Activated CD4-positive, alpha-beta T cell treated with anti-CD3 and anti-CD28 coated beads, Interleukin-2, amount 50 U/mL, for 16 hours (primary cell): Measurements from ENCODE around the gene ST3GAL2.
A peak's percentile ranks its signal among the peaks of the same experiment; 100 is the strongest.

Experiments
- DNase-seq: peaks from one replicate; pipeline ENCODE4 v3.0.0-alpha.2; 2020

ST3GAL2 gene

DNA sequence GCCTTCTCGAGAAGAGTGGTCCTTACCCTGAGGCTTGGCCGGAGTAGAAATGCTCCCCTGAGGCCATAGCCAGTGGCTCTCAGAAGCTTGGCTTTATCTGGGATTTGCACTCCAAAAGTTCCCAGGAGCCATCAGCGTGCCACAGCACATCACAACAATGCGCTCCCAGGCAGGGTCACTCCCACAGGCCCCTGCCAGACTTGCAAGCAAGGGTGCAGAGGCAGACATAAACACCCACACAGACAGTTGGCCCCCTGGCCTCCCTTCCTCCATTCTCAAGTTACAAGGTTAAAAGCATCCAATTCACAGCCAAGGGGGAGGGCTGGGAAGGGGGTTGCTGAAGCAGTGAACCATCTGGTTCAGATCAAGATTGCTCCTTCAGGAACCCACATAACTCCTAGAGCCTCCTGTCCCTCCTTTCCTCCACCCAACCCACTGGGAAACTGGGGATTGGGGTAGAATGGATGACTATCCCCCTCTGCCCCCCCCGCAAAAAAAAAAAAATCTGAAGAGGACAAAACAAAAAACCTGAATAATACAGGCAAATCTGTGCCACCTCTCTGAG, 1.8 kb downstream of the ST3GAL2 start:
- DNase-seq, result no peak

DNA sequence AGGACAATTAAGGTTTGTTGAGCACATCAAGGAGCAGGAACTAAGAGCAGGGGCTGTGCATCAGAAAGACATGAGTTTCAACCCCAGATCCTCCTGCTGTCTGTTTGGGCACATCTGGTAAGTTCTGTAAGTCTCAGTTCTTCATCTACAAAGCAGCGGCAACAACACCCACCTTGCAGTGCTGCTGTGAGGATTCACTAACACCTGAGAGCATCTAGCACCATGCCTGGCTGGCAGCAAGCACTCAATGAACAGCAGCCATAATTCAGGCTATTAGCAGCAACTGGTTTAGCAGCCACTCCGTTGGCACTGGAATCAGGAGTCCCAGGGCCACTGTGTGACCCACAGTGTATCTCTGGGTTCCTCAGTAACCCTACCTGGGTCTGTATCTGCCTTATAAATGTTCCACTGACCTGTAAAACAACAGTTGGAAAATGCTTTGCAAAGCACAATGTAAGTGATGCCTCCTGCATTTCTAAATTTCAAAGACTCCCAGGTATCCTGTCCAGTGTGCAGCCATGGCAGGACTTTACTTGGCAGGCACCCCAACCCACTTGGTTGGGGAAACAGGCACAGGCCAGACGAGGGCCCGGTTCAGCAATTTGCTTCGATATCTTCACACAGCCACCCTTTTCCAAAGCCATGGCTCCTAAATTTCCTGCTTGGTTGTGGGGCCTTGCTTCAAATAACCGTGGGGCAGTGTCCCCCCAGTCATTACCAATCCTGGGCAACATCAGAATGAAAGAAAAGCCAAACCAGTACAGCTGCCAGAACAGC, 4.2 kb downstream of the ST3GAL2 start:
- no peak for DNase-seq

DNA sequence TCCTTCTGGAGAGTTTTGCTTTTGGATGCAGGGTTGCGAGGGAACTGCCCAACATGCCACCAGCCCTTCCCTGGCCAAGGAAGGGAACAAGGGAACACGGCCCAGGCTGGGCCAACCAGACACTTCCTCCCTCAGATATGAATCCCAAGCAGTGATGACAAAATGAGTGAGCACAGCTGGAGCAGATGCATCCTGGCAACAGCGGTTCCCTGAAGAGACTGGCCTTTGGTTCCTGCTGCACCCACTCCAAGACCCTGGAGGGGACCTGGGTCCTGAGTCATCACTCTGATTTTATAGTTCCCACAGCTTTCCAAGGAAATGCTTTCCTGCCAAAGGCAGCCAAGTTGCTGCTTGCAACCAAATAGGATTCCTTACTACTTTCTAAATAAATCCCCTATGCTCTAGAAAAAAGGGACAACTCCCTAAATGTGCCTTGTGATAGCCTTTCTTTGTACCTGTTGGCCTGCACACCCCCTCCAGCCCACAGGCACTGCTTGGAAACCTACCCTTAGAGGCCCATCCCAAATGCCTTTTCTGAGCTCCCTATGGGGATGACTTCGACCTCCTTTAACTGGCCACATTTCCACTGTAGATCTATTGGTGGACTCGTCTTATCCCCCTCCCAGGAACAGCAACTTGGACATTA, 5.3 kb downstream of the ST3GAL2 start:
- DNase-seq, result no peak

DNA sequence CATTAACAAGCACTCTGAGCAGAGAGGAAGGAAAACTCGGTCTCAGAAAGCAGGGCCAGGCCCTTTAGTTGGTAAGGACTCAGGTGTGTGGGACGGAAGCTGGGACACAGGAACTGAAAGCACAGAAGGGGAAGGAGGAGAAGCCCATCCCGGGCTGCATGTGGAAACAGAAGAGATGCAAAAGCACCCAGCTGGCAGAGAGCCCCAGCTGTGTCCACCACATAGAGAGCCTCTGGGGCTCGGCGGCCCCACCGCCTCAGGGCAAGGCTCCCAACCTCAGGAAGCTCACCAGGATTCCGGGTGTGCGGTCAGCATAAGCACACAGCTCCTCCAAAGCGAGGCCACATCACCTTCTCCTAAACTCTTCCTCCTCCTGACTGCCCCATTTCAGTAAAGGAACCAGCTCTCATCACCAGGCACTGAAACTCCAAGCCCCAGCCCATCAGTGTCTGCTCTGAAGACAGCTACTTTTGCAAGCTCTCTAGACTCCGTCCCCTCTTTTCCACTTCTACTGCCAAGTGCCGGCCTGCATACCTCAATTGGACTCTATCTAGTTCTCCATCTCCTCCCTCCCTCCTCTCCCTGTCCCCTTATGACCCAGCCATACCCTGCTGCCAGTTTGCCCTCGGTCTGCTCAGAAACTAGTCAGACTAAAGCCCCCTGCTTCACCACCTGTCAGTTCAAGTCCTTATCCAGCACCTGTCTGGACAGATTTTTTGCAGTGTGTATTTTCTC, 6.0 kb downstream of the ST3GAL2 start:
- DNase-seq, result no peak

DNA sequence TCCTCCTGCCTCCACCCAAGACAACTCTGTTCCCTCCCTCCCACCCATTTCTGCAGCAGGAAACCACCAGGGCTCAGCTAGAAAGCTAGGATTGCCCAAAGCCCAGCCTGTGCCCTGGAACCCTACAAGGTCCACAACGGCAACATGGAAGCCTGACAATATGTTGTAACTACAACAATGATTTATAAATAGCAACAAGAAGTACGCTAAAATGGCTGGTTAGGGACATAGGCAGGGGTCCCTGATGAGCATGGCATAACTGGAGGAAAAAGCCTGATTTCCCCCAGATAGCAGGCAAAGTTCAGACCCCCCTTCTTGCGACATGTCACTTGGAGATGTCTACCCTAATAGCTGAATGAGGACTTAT, 6.6 kb downstream of the ST3GAL2 start:
- no peak for DNase-seq

- peak; percentile 47 for DNase-seq
These were observed 8.0 kb downstream of the ST3GAL2 start for GRCh38 chr16:70430667-70431536.

DNA sequence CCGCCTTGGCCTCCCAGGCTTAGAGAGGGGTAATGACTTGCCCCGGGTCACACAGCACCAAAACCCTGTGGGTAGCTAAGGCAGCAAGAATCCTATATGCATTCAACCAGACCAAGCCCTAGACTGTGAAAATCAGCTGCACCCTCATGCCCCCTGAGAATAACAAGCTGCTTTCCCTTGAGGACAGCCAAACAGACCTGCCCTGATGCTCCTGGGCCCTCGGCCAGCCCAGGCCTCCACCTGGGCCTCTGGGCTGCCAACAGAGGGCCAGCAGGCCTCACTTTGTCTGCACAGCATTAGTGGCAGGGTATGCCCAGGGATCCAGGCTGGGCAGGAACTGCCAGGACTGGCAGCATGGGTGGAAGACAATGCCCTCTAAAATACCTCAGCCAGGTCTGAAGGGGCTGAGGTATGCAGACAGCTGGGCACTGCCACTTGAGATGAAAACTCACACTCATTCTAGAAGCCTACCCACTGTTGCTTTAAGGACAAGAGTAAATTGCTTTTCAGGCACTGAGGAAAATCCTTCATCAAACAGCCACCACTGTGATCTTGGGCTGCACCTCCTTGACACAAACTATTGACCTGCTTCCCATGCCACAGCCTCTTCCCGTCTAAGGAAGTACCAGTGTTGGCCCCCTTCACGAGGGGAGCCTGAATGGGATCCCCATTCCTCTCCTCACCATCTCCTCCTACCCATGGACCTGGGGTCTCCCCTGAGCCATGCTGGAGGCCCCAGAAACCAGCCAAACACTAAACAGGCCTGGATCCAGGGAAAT, 8.8 kb downstream of the ST3GAL2 start:
- DNase-seq, result no peak

DNA sequence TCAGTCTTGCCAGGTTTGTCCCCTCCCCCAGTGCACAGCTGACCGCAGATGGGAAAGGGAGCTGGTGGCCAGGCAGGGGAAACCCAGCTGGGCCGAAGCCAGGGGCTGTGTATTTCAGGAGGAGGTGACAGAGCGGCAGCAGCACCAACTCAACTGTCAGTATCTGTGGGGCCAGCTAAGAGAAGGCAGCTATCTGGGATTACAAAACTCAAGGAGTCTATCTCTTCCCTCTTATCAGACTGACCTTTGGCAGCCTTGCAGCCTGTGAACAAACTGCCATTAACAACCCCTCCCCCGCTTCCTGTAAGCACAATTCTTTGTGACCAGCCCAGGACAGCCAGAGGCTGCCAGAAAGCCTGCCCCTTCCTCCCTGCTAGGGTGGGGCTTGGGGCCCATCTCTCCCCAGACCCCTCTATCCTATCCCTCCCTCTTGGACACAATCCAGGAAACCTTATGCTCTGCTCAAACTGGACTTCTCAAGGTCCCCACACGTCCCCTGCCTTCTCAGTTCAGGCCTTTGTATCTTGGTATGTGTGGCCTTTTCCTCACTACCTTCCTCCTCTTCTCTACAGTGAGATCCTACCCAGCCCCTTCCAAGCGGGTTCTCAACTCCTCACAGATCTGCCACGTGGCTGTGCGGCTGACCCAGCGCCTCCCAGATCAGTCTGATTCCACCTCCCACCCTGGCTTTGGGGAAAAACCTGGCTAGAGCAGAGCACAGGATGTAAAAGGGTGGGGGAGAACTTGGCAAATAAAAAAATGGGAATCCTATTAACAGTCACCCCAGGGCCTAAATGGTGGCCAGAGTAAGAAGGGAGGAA, 10.5 kb downstream of the ST3GAL2 start:
- peak; percentile 83 for DNase-seq

DNA sequence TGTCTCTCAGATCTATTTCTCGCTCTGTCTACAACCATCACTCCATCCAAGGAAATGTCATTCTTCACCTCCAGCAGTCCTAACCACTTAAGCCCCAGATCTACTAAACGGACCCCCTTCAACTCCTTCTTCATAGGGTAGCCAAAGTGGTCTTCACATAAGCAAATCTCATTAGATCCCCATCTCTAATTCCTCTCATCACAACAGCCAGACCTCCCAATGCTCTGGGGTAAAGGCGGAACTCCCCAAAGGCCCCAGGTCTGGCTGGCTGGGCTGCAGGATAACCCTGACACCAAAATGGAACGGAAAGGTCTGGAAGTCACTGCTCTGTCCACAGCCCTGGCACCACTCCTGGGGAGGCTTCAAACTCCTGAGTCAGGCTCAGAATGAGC, 11.1 kb downstream of the ST3GAL2 start:
- DNase-seq, result no peak

GRCh38 chr16:70422543-70422942, 16.4 kb downstream of the ST3GAL2 start:
- no peak for DNase-seq

DNA sequence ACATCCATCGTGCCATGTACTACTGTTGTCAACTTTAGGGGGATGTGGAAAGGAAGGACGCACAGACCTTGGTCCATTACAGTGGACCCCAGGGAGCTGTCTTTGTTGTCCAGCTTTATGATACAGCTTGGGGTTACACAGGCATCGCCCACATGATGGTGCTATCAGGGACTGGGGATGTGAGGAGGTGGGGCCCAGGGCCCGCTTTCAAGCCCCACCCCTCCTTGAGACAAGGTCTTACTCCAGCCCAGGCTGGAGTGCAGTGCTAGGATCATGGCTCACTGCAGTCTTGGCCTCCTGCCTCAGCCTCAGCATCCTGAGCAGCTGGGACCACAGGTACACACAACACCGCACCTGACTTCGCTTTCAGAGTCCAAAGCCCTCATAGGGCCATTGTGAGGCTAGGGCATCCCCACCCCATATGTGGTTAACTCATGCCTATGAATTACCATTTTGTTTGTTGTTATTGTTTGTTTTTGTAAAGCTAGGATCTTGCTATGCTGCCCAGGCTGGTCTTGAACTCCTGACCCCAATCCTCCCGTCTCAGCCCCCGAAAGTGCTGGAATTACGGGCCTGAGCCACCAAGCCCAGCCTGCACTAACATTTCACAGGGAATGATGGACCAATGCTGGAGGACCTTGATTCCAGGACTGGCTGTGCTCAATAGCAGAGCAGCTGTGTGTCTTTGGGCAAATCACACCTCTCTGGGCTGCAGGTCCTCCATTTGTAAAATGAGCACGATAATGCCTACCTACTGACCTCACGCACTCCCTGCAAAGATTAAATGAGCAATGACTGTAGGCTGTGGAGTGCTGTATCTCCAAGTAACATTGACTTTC, 17.2 kb downstream of the ST3GAL2 start:
- no peak for DNase-seq

- DNase-seq, result no peak
These were observed 17.9 kb downstream of the ST3GAL2 start for GRCh38 chr16:70421014-70421413.

DNA sequence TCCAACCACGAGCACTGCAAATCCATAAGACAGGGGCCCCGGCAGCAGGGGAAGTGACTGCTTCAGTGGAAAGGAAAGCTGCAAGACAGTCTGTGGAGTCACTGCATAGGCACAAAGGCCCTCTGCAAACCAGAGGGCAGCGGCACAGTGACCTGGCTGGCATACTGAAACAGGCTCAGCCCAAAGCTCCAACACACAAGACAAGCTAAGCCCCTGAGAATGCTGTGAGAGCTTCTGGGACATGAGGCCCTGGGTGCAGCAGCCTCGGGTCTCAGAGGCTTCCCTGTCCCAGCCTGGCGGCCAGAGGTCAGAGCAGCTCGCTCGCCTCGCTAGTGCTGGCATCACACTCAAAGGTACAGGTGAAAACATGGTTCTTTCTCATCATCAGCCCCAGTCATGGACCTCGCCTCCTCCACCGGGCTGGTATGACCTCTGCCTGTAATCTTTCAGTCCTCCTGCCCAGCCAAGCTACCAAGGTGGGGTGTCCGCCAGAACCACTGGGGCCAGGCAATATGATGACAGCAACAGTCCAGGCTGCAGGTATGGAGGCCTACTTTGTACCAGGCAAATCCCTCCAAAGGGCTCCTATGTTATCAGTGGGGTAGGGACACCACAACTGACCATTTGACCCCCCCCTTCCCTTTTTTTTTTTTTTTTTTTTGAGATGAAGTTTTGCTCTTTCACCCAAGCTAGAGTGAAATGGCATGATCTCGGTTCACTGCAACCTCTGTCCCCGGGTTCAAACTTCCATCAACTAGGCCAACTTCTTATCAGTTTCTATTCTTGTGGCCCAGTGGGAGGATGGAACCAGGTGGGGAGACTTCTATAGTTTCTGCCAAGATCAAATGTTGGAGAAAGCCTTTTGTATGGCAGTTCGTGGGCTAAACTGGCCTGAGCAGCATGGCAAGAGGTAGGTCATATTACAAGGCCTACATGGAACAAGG, 19.2 kb downstream of the ST3GAL2 start:
- DNase-seq, result no peak

GRCh38 chr16:70418993-70419318, 19.9 kb downstream of the ST3GAL2 start:
- no peak for DNase-seq

GRCh38 chr16:70418274-70418992, 20.5 kb downstream of the ST3GAL2 start:
- no peak for DNase-seq

DNA sequence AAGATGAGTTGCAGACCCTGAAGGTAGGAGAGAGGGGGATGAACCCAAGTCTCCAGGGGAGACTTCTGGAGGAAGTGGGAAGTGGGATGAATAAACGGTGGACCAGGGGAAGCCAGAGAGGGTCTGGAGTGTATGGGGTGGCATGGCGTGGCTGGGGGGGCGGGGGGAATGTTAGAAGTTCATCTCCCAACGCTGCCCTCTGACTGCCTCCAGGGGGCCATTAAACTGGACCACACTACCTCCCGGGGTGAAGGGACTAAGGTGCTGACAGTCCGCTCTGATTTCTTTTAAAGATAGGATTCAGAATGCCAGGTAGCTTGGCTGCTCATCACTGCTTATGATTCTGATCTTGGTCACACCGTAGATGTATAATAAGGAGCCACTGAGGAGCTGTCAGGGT, 21.2 kb downstream of the ST3GAL2 start:
- no peak for DNase-seq

- DNase-seq, result no peak
These were observed 21.9 kb downstream of the ST3GAL2 start for GRCh38 chr16:70416748-70417616.
